ENCODE data around the gene VTA1.

DNA sequence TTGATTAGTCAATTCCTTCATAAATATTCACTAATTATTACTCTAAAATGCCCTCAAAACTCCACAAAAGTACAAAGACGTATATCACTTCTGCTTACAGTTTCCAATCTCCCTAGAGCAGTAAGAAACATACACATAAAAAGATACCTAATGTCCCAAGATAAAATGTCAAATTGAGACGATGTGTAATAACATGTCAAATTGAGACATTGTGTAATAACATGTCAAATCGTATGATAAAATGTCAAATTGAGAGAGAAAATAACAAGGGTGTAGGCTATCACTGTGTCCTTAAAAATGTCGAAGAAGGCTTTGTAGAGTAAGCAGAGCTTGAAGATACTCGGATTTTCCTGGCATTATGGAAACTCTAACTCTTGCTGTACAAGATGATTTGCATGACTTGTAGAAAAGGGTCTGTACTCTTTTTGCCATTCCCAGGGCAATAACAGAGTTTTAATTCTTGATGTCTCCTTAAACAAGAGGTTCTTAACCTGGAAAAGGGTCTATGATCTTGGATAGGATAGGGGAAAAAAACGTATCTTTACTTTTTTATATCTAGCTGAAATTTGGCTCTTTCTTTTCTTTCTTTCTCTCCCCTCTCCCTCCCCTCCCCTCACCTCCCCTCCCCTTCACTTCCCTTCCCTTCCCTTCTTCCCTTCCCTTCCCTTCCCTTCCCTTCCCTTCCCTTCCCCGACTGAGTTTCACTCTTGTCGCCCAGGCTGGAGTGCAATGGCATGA is 87.1 kb downstream of the VTA1 start:
- TF ChIP-seq, protein P1, sequence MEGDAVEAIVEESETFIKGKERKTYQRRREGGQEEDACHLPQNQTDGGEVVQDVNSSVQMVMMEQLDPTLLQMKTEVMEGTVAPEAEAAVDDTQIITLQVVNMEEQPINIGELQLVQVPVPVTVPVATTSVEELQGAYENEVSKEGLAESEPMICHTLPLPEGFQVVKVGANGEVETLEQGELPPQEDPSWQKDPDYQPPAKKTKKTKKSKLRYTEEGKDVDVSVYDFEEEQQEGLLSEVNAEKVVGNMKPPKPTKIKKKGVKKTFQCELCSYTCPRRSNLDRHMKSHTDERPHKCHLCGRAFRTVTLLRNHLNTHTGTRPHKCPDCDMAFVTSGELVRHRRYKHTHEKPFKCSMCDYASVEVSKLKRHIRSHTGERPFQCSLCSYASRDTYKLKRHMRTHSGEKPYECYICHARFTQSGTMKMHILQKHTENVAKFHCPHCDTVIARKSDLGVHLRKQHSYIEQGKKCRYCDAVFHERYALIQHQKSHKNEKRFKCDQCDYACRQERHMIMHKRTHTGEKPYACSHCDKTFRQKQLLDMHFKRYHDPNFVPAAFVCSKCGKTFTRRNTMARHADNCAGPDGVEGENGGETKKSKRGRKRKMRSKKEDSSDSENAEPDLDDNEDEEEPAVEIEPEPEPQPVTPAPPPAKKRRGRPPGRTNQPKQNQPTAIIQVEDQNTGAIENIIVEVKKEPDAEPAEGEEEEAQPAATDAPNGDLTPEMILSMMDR (IDR thresholded peaks at IDR 0.05; ENCODE audit: insufficient read depth, low read depth, low read length): no peak
- no peak for TF ChIP-seq EZH2 (IDR thresholded peaks at IDR 0.05; ENCODE audit: insufficient read depth, low read length)
